GM18909 (cell line): ENCODE results near the gene CDH13.

Source experiments
- ATAC-seq: cut with Tn5 transposase; IDR thresholded peaks from one replicate; pipeline ENCODE4 v1.9.1; 2021; ENCODE audit warnings: mild to moderate bottlenecking; ENCODE audit not compliant: unreplicated experiment, poor library complexity

The CDH13 gene

DNA sequence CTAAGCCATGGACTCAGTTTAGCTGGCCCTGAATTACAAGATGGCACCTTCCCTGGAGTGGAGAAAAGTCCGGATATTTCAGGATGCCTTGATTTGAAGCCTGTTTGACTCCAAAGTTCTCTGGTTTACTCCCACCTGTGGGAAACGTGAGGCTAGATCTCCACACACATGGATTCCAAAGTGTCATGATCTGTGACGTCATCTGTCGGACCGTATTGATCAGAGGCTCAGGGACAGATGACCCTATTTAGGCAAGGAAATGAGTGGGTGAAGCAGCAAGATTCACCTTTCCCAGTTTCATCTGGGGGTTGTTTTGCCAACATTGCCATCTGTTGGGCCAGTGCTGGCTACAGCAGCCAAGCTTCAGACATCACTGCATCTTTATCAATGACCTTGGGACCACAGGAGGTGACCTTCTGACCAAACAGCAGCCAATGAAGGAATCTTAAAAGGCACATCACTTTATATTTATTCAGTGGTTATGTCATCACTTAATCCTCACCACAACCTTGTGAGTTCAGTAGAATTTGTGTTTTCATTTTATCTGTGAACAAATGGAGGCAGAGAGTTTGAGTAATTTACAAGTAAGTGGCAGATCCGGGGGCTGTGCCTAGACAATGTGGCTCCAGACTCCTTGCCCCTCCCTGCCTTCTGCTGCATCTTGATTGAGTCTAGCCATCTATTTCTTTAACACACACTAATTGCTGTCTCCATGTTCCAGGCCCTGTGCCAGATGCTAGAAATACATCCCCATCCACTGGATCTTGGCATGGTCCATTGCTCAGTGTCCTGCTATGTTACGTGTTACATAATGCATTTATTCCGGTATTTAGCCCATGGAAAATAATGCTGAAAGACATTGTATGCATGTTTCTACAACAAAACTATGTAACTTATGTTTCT is 1.5 kb upstream of the CDH13 start:
- no peak for ATAC-seq

DNA sequence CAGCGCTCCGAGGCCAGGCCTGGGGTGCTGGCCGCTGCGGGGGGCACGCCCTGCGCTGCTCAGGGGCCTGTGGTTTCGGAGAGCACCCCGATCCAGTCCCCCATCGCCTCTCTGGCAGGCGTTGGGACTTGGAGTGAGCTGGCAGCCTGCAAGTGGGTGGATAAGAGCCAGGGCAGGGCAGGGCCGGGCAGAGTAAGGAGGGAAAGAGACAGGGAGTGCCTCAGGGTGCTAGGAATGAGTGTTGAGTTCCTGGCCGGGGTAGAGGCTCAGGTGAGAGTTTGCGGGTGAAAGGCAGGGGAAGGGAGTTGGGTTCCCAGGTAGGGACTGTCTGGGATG is 1.3 kb downstream of the CDH13 start:
- no peak for ATAC-seq

DNA sequence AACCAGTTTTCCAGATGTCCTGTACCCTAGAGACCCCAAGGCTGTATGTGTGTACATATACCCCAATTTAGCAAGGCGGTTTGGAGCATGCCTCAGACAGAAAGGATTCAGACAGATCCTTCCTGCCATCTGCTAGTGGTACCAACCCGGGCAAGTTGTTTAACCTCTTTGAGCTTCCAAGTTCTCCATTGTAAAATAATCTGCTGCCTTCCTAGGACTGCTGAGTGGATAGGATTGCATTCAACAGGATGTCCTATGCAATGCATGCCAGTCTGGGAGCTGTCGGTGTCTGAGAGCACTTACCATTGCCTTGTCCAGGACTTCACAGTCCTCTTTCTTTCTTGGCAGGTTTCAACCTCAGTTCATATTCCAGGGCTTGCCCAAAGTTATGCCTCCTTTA is 1.9 kb downstream of the CDH13 start:
- no peak for ATAC-seq

DNA sequence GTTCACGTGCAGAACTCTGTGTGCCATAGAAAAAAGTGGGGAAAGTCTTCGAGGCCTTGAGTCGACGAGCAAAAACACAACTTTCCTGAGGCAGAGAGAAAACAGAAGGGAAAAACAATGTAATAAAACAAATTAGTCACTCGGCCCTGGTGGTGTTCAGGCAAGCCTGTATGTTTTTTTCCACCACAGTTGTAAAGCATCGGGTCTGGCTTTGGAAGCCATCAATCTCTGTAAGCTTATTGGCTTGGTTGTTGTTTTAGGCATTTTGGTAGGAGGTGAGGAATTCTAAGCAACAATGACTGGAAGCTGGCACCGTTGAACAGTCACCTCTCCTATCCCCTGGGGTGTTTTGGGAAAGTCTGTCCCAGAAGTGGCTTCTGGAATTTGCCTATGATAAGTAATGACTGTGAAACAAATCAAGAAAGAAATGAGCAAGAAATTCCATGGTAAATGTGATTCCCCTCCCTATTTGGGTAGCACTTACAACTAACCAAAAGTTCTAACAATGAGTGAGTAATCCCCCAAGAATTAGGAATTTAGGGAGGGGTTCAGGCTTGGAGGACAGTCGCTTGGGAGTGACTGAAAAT is 2.8 kb downstream of the CDH13 start:
- no peak for ATAC-seq

DNA sequence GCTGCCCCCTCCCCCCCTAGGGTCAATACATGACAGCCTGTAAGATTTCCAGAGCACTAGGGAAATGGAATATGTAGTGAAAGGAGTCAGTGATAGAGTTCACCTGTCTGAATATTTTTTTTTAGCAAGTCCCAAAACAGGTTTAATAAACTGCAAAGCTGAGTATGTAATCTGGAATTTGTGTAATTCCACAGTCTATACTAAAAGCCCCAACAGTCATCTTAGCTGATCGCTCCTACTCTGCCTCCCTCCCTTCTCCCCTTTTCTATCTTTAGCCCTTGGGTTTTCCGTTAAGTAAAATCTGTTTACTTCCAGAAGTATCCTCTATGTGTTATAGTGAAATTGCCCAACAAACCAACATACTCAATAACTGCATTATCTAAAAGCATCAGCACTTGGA is 3.5 kb downstream of the CDH13 start:
- no peak for ATAC-seq

DNA sequence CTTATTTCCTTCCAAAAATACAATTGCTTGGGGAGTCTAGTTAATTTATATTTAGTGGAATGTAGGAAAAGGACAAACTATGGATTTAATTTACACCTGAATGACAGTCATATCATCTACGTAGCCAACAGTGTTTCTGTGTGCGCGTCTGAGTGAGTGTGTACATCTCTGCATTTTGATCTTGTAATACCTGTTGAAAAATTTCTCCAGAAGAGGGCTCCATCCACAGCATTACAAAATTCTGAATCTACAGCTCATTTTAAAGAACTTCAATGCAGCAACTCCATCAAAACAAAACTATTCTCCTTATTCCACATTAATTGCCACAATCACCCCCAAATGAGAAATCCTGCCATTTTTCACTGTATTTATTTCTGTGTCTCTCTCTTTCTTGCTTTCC is 3.9 kb downstream of the CDH13 start:
- no peak for ATAC-seq

DNA sequence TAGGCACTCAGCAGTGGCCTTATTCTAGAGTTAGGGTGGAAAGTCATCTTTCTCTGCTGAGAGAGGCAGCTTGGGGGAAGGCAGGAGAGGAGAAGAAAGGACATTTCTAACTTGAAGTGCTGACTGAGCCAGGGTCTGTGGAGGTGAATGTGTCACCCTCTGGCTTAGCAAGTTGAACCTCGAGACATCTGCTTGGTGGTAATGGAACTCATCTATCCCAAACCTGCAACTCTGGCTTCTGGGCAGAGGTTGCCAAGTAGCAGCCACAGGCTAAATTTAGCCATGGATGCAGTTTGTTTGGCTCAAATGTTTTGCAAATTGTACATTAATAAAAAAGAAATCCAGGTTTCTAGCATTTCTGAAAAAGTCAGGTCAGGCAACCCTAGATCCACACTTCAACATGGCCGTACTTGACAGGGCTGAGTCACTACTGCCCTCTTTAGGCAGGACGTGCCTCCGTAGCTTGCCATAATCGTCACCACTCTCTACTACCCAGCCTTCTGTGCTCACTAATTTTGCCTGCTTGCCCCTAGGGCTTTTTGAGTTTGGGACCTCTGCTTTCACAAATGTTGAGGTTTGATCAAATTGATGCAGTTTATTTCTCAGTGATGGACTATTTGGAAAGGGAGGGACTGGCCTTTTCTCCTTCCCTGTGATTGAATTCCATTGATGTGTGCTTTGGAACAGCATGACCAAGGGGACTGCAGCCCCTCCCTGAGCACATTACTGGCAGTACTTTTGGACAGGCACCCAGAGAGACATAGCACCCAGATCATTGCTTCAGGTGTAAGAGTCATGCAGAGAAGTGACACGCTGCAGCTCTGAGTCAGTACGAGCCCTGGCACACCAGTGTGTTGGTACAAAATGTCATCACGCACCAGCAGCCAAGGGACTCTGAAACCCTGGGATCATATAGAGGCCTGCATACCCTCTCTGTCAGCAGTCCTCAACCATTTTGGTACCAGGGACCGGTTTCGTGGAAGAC is 5.2 kb downstream of the CDH13 start:
- ATAC-seq, result no peak

DNA sequence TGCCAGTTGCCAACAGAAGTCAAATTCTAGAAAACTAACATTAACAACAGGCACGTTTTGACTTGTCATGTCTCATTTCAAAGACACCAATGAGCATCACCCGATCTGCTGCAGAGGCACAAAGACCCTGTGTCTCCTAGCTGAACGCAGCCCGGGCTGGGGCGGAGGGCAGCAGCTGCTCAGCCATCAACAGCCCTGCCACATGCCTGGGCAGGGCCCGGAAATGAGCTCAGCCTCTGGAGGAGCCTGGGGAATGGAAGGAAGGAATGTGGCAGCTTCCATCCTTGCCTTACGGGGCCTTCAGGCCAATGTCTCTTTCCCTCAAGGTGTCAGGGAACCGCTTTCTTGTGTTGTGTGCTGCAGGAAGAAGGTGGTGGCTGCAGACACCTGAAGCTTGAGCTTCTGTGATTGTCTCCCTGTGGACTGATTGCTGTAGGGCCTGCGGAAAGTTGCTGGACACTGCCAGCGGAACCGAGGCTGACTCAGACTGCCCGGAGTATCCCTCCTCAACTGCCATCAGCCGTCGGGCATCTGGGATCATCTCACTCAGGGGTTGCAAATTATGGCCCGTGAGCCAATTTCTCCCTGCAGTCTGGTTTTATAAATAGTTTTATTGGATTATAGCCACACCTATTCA is 7.3 kb downstream of the CDH13 start:
- no peak for ATAC-seq

DNA sequence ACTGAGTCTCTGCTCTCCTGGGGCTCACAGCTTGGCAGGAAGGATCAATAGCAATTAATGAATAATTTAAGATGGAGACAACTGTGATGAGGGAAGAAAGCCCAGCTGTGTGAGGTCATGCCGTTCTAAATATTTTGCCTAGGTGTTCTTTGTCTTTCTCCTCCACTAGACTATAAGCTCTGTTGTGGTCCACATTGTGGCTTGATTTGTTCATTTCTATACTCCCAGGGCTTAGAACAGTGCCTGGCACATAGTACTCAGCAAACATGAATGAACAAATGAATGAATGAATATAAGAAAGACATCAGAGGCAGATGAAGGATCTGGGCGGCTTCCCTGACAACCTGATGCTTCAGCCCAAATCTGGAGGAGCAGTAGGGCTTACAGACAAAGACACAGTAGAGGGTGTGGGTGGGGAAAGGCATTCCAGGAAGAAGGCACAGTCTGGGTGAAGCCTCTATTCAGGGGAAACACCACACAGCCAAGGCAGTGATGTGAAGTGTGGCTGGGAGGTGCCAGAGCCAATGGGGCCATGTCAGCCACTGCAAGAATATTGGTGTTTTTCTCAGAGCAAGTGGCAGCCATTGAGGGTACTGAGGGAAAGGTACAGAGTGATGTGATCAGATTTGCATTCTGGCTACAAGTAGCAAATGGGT is 8.3 kb downstream of the CDH13 start:
- no peak for ATAC-seq

DNA sequence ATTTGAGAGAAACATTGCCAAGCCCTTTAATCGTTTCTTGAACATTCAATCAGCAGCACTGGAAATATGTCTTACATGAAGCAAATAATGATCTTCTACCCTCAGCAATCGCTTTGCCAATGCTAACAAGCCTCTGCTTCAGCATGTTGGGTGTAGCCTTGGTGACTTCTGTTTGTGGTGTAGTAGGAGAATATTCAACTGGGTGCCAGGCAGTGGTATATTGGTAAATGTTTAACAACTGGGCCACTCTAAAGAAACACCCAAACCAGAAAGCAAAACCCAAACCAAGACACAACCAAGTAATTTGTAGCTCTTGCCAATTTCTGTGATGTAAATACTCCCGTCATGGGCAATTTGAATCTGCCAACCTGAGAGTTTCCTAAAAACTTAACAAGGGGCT is 9.7 kb downstream of the CDH13 start:
- peak; percentile 61 for ATAC-seq

DNA sequence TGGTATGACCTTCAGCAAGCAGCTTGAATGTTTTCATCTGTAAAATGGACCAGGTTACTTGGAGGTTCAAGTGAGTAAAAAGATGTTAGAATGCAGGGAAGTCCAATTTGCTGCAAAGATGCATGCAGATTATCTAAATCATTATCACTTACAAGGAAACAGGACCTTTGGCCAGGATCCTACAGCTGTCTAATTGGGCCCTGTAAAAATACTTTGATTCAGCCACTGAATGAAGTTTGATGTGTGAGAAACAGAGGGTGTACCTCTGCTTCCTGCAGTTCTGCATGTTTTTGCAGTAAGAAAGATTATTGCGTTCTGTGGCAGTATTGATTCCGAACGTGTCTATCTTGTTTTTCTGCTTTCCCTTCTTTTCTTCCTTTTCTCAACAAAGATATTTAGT is 10.2 kb downstream of the CDH13 start:
- ATAC-seq, result no peak

DNA sequence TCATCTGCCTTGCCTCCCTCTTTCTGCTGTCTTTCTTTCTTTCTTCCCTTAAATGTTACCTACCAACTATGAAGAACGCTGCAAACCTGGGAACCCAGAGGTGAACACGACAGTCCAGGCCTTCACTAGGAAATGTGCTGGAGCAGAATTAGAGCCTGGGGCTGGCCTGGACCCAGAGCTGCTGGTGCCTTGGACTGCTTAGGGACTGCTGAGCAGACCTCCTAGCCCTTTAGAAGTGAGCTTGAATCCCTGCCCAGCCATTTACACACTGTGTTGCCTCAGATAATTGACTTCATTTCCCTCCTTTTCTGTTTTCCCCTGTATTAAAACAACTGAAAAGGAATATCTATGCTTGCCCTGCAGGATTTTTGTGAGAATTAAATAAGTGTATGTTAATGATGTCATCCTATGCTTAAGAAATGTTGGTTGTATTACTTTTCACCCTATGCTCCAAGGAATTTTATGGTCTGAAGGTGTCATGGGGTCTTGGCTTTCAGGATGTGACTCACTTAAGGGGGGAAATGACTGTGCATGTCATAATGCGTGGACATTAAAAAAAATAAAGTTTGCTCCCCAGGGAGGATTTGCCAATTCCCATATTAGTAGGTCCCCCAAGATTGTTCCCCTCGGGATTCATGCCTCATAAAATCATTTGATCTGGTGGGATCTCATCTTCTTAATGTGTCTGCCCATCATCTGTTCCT is 11.5 kb downstream of the CDH13 start:
- ATAC-seq, result no peak

DNA sequence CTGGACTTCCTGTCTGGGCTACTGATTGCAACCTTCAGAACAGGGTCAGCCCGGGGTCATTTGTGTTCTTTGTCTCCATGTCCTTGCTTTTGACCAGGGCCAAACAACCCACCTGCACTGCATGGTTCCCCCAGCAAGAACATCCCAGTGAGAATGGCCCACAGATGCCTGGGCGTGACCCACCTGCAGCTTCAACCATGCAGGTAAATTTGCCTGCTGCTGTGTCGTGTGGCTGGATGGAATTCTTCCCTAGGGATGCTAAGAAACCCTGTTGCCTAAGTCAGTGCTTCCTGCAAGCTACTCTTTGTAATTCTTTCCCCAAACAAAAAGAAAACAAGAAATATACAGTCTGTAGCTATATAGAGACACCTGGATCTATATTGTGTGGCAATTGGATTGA is 12.5 kb downstream of the CDH13 start:
- ATAC-seq, result no peak

DNA sequence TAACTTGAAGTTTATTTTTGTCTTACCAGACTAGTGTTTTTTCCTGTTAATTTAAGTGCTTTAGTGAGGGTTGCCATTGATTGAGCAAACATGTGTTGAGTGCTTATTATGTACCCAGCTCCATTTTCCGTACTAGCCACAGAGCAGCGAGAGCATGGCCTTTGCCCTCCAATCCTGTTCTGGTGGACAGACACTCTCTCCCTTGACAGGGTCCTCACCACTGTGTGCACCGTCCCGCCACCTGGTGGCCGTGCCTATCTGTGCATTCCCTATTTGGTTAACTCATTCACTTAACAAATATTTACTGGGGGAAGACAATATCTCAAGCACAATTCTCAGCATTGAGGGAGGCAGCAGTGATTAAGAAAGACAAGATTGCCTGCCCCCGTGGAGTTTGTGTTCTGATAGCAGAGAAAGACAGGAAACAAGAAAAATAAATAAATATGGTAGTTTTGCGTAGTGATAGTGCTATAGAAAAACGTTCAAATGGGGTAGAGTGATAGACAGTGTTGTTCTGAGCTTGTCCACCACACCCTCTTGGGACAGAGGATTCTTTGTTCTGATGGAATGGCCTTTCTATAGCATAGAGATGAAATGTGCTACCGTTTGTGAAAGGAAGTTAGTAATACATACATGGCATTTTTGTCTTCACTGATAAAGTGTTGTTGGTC is 13.0 kb downstream of the CDH13 start:
- no peak for ATAC-seq

DNA sequence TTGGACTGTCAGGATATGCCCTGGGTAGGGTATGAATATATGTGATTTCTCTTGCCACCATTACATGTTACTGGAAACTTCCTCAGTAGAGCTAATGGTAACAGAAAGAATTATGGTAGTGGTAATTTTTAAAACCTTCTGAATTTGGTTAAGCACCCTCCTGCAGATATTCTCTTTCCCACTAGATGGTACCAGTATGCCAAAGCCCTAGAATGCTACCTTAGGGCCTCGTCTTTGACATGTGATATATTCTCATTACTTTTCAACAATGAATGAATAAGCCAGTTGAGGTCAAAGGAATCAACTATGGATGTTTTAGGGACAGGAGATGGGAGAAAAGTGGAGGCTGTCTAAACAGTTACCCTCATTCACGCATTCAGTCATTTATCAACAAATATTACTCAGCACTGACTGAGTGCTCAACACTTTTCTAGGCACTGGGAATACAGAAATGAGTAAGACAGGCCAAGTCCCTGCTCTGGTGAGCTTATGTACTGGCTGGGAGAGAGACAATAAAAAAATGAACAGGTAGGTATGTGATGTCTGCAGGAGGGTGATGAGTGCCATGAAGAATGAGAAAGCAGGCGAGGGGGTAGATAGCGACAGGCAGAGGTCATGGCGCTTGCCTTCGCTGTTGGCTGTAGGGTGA is 14.7 kb downstream of the CDH13 start:
- ATAC-seq, result no peak

DNA sequence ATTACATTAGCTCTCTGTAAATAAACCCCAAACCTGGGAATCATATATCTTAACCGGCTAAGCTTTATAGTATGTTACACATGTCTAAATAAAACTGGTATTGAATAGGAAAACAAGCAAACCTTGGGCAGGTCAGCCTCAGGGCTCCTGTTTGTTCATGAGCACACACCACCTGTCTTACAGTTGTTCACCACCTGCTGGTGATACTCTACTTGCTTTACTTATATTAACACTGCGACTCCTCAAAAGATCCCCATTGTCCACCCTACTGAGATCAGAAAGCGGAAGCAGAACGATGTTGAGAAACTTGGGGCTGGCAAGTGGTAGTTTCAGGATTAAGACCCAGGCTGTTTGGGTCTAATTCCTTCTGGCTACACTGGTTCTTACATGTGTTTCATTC is 16.4 kb downstream of the CDH13 start:
- no peak for ATAC-seq

DNA sequence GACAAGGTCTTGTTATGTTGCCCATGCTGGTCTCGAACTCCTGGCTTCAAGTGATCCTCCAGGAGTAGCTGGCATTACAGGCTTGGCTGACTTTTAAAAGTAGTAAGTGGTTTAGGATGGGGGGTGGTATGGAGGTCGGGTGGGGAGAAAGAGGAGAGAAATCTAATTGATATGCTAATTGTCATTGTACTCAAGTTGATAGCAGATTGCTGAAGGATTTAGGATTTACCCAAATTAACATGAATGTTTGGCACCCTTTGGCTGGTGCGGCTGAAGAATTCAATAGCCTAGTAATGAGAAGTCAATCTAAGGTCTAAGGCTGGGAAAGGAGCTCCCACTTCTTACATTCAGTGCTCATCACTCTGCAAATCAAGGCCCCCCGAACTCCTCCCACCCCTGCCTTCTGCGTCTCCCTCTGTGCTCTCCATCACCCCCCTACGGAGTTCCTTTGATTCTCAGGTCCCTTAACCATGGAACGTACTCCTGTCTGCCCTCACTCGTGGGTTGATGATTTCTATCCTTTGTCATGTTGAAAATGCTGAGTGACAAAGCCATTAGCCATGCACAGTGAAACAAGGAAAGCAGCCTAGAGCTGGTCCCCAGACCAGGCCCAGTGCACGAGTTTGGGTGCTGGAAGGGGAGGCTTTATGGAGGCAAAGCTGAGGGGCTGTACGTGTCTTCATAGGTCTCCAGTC is 17.3 kb downstream of the CDH13 start:
- ATAC-seq, result no peak

DNA sequence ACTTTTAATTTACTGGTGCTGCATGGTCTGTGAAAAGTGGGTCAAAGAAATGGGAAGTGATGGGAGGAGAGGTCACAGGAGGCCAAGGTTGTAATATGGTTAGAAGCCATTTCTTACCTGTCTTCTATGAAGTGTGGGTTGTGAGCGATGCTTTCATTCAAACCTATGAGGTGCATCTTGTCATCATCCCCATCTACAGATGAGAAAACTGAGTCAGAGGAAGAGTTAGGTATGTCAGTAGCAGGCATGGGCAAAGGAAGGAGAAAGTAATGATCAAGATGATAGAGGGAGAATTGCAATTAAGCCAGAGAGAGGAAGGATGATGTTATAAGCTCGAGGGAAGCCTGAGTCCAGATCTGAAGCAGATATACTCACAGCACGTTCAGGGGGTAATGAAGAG is 19.7 kb downstream of the CDH13 start:
- no peak for ATAC-seq
